DLD1 (cell line): ENCODE results near the gene RAB44.

Source experiments
- in situ Hi-C: cut with HindIII; loops from 2 replicates; pipeline ENCODE4 v1.10.0; 2017; ENCODE audit warnings: low sequenced_read_pairs

RAB44 gene

GRCh38 chr6:36765190-36765589, 67.6 kb downstream of the RAB44 start:
- in situ Hi-C loops = no loop called here

DNA sequence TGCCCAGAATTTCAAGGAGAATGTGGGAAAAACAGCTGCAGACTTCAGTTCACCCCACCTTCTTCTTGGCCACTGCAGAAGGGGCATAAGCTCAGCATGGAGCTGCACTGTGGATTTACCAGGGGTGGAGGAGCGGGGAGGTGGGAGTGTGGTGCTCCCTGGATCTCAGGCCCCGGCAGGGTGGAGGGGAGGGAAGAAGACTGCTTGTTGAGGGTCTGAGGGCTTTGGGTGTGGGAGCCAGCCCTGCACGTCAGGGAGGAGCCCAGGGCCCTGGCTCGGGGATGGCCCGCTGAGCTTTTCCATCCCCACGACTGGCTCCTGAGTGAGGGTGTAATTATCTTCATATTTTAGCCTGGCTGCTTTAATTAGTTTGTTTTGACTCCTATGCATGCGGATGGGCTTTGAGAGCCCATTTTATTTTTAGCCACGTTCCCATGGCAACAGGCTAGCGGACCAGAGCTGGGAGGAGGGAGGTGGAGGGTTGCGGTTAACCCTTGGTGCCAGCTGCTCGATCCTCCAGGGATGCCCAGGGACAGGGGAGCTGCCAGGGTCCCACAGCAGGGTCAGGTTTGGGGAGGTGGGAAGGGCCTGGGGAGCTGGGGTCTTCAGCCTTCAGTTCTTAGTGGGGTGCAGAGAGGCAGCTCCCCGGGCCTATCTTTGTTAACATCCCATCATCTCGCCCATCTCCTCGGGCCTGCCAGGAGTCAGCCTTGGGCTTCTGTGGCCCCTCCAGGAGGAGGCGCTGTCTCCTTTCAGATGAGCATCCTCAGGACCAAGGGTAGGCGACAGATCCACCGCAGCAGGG, 68.2 kb downstream of the RAB44 start:
- in situ Hi-C loops = no loop called here

- in situ Hi-C loops = no loop called here
Observed at GRCh38 chr6:36766399-36766945, 68.8 kb downstream of the RAB44 start.

DNA sequence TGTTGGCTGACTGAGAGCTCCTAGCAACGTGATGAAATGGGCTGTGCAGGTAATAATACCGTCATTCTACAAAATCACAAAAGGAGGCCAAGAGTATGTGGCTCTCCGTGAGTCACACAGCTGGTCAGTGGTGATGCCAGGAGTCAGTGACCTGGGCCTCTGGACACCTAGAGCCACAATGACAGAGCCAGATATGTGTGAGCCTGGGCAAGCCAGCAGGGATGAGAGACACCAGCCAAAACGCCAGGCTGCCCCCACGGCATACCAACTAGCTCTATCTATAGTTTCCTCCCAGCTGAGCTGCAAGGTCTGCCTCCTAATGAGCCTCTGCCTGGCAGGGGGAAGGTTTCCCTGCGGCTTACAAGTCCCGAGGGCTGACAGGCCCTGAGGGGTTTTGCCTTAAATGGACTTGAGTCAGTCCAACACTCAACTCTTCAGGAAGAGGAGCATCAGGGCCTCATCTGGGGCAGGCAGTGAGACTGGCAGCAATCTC, 71.6 kb downstream of the RAB44 start:
- in situ Hi-C loops = no loop called here

GRCh38 chr6:36769676-36770499, 72.3 kb downstream of the RAB44 start:
- in situ Hi-C loops = no loop called here

- in situ Hi-C loops = no loop called here
Observed at GRCh38 chr6:36771145-36771544, 73.5 kb downstream of the RAB44 start.

- in situ Hi-C loops = no loop called here
Observed at GRCh38 chr6:36772397-36772796, 74.8 kb downstream of the RAB44 start.

DNA sequence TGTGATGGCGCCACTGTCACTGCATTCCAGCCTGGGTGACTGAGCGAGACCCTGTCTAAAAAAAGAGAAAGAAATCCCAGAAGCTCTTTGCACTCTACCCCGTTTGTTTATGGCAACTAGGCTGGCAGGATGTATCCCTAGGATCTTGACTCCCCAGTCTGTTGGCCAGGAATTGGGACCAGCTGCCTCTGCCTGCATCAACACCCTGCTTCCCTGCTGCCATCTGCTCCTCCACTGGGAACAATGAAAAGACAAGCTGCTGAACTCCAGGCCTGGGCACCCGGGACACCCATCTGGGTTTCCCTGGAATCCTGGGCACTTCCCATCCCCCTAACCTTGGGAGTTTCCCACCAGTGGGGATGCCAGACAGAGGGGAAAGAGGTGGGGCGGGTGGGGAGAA, 76.7 kb downstream of the RAB44 start:
- in situ Hi-C loops = no loop called here

GRCh38 chr6:36776167-36776566, 78.5 kb downstream of the RAB44 start:
- in situ Hi-C loops = no loop called here

DNA sequence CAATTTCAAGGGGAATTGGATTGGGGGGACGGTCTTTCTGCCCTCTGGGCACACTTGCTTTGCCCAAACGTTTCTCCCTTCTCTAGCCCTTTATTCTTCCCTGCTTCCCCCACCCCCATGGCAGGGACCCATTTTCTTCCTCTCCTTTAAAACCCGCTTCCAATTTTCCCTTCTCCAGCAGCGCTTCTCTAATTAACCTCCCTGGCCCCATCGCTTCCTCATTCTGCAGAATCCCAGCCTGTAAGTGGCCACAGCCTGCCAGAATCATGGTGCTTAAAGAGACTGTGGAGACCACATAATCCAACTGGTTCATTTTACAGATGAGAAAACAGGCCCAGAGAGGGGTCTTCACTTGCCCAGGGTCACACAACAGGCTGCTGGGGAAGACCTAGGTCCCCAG, 80.2 kb downstream of the RAB44 start:
- in situ Hi-C loops = no loop called here

DNA sequence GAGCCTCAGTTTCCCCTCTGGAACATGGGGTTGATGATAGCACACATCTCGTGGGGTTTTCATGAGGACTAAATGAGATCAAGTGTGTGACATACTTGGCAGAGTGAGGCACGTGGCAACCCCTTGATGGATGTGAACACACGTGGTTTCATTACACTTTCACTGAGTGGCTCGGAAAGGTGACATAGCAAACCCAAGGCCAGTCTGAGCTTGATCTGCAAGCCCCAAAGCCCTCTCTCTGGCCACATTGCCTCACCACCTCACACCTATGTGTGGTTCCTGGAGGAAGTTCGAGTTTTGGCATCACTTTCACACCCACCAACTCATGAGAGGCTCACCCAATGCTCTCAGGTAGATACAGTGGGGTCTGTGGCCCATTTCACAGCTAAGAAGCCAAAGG, 81.6 kb downstream of the RAB44 start:
- in situ Hi-C loops = no loop called here

DNA sequence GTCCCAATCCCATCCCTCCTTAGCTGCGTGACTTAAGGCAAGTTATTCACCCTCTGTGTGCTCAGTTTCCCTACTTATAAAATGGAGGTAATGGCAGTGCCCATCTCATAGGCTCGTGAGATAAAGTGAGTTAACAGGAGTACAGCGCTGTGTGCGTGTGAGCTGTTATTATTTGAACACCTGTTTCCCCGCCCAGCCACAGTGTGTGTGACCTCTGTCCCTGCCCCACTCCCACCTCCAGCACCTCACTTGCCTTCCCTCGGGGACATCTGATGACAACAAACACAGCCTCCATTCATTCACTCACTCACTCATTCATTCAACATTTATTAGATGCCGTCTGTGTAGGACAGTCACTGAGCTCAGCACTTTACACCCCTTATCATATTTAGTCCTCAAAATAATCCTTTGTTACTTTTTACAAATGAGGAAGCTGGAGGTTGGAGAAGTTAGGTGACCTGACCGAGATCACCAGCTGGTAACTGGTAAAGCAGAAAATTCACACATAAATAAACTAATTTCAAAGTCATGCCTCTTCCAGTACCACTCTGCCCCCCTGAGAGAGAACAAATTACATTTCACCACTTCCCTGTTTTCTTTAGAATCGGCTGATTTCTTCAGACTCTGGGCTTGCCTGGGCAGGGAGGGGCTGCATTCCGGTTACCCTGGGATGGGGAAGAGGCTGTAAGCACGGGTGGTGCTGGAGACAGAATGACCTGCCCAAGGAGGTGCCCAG, 83.0 kb downstream of the RAB44 start:
- in situ Hi-C loops = no loop called here

DNA sequence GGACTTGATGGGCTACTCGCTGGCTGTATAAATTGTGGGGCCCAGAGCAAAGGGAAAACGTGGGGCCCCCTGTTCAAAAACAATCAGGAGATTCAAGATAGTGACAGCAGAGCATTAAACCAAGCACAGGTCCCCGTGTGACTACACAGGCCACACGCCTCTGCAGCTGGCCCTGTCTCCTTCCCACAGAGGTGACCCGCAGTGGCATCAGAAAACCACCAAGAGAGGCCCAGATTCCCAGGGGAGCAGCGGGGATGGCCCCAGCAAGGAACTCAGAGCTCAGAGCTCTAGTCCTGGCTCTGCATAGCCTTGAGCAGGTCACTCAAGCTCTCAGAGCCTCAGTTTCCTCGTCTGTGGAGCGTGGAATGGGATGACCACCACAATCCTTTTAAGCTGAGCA, 84.0 kb downstream of the RAB44 start:
- in situ Hi-C loops = no loop called here
